Upper lobe of left lung (tissue), 4 donors: ENCODE results near the gene ITPA.

Experiments
- CTCF ChIP-seq, 6 experiments: fragments of 450-650 bp in 4 of 6; fragments of 200-600 bp in 2 of 6; sonication (generic) in 2 of 6; IDR thresholded peaks; one replicate each; pipeline ENCODE4 v1.5.1; 2016 to 2019; ENCODE audit warnings: antibody characterized with exemption in 6 of 6
- POLR2AphosphoS5 ChIP-seq, 2 donors: sonication (generic); formaldehyde crosslinking; IDR thresholded peaks; one replicate each; pipeline ENCODE4 v1.5.1; 2017; ENCODE audit warnings: antibody characterized with exemption in 2 of 2

GRCh38 chr20:3177746-3178485 lies 31.4 kb upstream of the ITPA start:
- TF ChIP-seq CTCF (IDR thresholded peaks at IDR 0.05) (no peak), POLR2AphosphoS5 (IDR thresholded peaks at IDR 0.05) (no peak)
